ENCODE data around the gene KLHL14.

DNA sequence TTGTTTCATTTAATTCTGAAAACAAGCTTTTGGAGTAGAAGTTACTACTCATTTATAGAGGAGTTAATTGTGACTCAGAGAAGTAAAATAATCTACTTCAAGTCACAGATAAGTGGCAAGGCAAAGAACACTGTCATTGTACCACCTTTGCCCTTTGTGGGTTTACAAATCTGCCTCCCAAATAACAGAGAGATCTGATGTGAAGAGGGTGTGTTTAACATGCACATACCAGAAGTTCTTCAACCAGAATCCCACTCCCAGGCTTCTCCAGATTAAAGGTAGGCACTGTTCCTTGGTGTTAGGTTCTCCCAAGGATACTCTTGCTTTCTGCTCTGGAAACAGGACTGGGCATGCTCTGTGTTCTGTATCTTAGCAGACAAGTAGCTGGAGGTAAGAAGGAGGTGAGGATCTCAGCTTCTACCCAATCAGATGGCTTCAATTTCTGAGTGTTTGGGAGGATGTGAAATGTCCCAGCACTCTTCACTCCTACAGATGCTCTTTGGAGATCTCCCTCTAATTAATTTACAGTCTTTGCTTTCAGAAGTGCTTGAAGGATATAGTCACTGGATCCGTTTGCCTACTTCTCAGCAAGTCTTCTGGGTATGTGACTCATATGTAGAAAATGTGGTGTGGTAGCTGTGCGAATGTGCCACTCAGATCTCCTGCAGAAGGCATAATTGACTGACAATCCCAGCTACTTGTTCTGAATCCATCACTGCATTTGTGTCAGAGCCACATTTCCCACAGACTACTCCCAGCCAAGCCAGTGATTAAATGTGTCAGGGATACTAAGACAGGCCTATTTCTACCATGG, 111.1 kb downstream of the KLHL14 start:
- TF ChIP-seq CTCF (IDR thresholded peaks at IDR 0.05) (no peak), POLR2AphosphoS5 (IDR thresholded peaks at IDR 0.05) (no peak), EP300 (IDR thresholded peaks at IDR 0.05; ENCODE audit: low read depth) (no peak)
